HepG2 (cell line): ENCODE data around the gene PROSER1. TPM values are rescaled to one million over a fixed set of nuclear protein-coding genes. Genes with fewer than 3 reads are reported as not detected.
"Not testable (repeated sequence)": the region's sequence is repeated elsewhere in the genome, so short reads cannot be mapped to it uniquely, and the experiment has no call there.

Experiments
- ATAC-seq: fragments of 200-7000 bp; cut with Tn5 transposase; 3 replicates; pipeline ENCODE4 v1.9.1; 2020; ENCODE audit warnings: mild to moderate bottlenecking, moderate library complexity
- BruUV-seq: library from RNA; stranded (reverse); fragments of 400-500 nt; replicated peaks from 2 replicates; lab custom pipeline; 2021; lab: Mats Ljungman, UMichigan
- CTCF ChIA-PET: fragments of 300-600 bp; formaldehyde crosslinking; extraction: SDS; loops from one replicate; lab custom pipeline; 2021; ENCODE audit warnings: low total read pairs, inconsistent platforms, low intra/inter-chr PET ratio; lab: Yijun Ruan, JAX
- POLR2A ChIA-PET: fragments of 350-600 bp; sonication (Branson Sonifier 250); formaldehyde crosslinking; loops from one replicate; lab custom pipeline; 2020; ENCODE audit warnings: antibody characterized with exemption, inconsistent platforms; lab: Yijun Ruan, JAX
- DNase-seq: peaks from one replicate; pipeline ENCODE4 v3.0.0-alpha.2; 2015; ENCODE audit warnings: low spot score
- FAIRE-seq: peaks from 3 replicates; lab custom pipeline; 2011; peaks lifted over from hg19 to GRCh38; lab: Jason Lieb, UNC
- H2AFZ ChIP-seq: one replicate; pipeline ENCODE4 v1.6.1; 2011; ENCODE audit warnings: low read length, inconsistent platforms
- H3K27ac ChIP-seq: fragments of 300-600 bp; 3 replicates; pipeline ENCODE4 v1.8.0; 2011; ENCODE audit warnings: mixed run types, mild to moderate bottlenecking, mixed read lengths, low read length, inconsistent platforms; ENCODE audit not compliant: insufficient read depth; ENCODE audit errors: extremely low read length
- H3K27me3 ChIP-seq, 2 experiments: fragments of 200-600 bp in 1 of 2; 2 replicates in 1 of 2; 3 replicates in 1 of 2; pipeline versions ENCODE4 v1.6.0 to v1.8.0; 2011; ENCODE audit warnings: low read length in 2 of 2, mild to moderate bottlenecking in 2 of 2, moderate library complexity in 2 of 2, inconsistent platforms in 1 of 2; ENCODE audit not compliant: insufficient read depth in 2 of 2, control insufficient read depth in 1 of 2
- H3K36me3 ChIP-seq, 2 experiments: fragments of 200-600 bp in 1 of 2; replicated peaks in 1 of 2; 2 replicates in 1 of 2; 3 replicates in 1 of 2; pipeline versions ENCODE4 v1.5.1 to v1.8.0; 2011; ENCODE audit warnings: low read length in 2 of 2, inconsistent platforms in 1 of 2; ENCODE audit not compliant: insufficient read depth in 2 of 2, control insufficient read depth in 1 of 2
- H3K4me1 ChIP-seq: 2 replicates; pipeline ENCODE4 v1.5.1; 2012; ENCODE audit warnings: low read length, inconsistent platforms; ENCODE audit not compliant: insufficient read depth
- H3K4me2 ChIP-seq: 2 replicates; pipeline ENCODE4 v1.6.0; 2011; ENCODE audit warnings: low read depth, low read length, inconsistent platforms
- H3K4me3 ChIP-seq, 3 experiments: fragments of 200-600 bp in 1 of 3; sonication (generic), shearing (Covaris generic) in 1 of 3; replicated peaks in 1 of 3; 2 replicates each; pipeline ENCODE4 v1.5.1; 2011 to 2016; ENCODE audit warnings: low read length in 3 of 3, inconsistent platforms in 2 of 3, low read depth in 2 of 3, mild to moderate bottlenecking in 2 of 3, control low read depth in 1 of 3, mixed read lengths in 1 of 3; ENCODE audit not compliant: insufficient read depth in 1 of 3
- H3K79me2 ChIP-seq: one replicate; pipeline ENCODE4 v1.6.1; 2011; ENCODE audit warnings: low read length, inconsistent platforms; ENCODE audit not compliant: insufficient read depth
- H3K9ac ChIP-seq: 2 replicates; pipeline ENCODE4 v1.6.0; 2011; ENCODE audit warnings: mild to moderate bottlenecking, low read depth, low read length, inconsistent platforms; ENCODE audit not compliant: insufficient read depth
- H3K9me3 ChIP-seq: 2 replicates; pipeline ENCODE4 v1.5.1; 2012; ENCODE audit warnings: mild to moderate bottlenecking, low read length
- H4K20me1 ChIP-seq: 2 replicates; pipeline ENCODE4 v1.6.0; 2011; ENCODE audit warnings: inconsistent platforms, mild to moderate bottlenecking, low read length, moderate library complexity; ENCODE audit not compliant: insufficient read depth
- BCL3 ChIP-seq: sonication (generic); formaldehyde crosslinking; IDR thresholded peaks from 2 replicates; pipeline ENCODE4 v1.5.1; 2020; ENCODE audit warnings: mild to moderate bottlenecking, missing genetic modification reagents, moderate library complexity
- CREB3 ChIP-seq: sonication (generic); formaldehyde crosslinking; IDR thresholded peaks from 2 replicates; pipeline ENCODE4 v1.5.0; 2020; ENCODE audit warnings: missing genetic modification reagents
- DRAP1 ChIP-seq: IDR thresholded peaks from 2 replicates; pipeline ENCODE4 v1.6.1; 2016; ENCODE audit warnings: missing genetic modification reagents, missing compliant biosample characterization
- FOXK1 ChIP-seq: sonication (generic); formaldehyde crosslinking; IDR thresholded peaks from 2 replicates; pipeline ENCODE4 v1.4.0; 2020; ENCODE audit warnings: low read depth, missing genetic modification reagents, borderline replicate concordance
- KAT8 ChIP-seq: IDR thresholded peaks from 2 replicates; pipeline ENCODE4 v1.6.1; 2016; ENCODE audit warnings: missing genetic modification reagents, missing compliant biosample characterization
- NFE2L1 ChIP-seq: sonication (generic); formaldehyde crosslinking; IDR thresholded peaks from 2 replicates; pipeline ENCODE4 v1.4.0; 2020; ENCODE audit warnings: missing genetic modification reagents, mild to moderate bottlenecking, borderline replicate concordance
- PHF21A ChIP-seq: sonication (generic); formaldehyde crosslinking; IDR thresholded peaks from 2 replicates; pipeline ENCODE4 v1.5.0; 2020; ENCODE audit warnings: mild to moderate bottlenecking, missing genetic modification reagents
- POGK ChIP-seq: sonication (generic); formaldehyde crosslinking; conservative IDR thresholded peaks from 2 replicates; pipeline ENCODE4 v1.8.0; 2022; ENCODE audit warnings: mild to moderate bottlenecking, moderate library complexity, missing genetic modification reagents
- SMAD9 ChIP-seq: sonication (generic); formaldehyde crosslinking; IDR thresholded peaks from 2 replicates; pipeline ENCODE4 v1.5.1; 2020; ENCODE audit warnings: mild to moderate bottlenecking, missing genetic modification reagents
- STAT5B ChIP-seq: sonication (generic); formaldehyde crosslinking; IDR thresholded peaks from 2 replicates; pipeline ENCODE4 v1.4.0; 2020; ENCODE audit warnings: missing genetic modification reagents
- TERF1 ChIP-seq: sonication (generic); formaldehyde crosslinking; IDR thresholded peaks from 2 replicates; pipeline ENCODE4 v1.8.0; 2022; ENCODE audit warnings: mild to moderate bottlenecking, missing genetic modification reagents, moderate library complexity
- ZNF17 ChIP-seq: sonication (generic); formaldehyde crosslinking; IDR thresholded peaks from 2 replicates; pipeline ENCODE4 v1.5.0; 2020; ENCODE audit warnings: mild to moderate bottlenecking, missing genetic modification reagents
- ZNF564 ChIP-seq: sonication (generic); formaldehyde crosslinking; IDR thresholded peaks from 2 replicates; pipeline ENCODE4 v1.8.1; 2023; ENCODE audit warnings: mild to moderate bottlenecking, missing genetic modification reagents
- ZSCAN22 ChIP-seq: sonication (generic); formaldehyde crosslinking; IDR thresholded peaks from 2 replicates; pipeline ENCODE4 v1.4.0; 2020; ENCODE audit warnings: mild to moderate bottlenecking, missing genetic modification reagents
- WGBS: methylation state at CpG from one replicate; pipeline ENCODE4 v1.1.6; 2017; ENCODE audit warnings: low lambda C conversion rate; 5-methylcytosine and 5-hydroxymethylcytosine counted together
- in situ Hi-C: cut with HindIII; loops from 2 replicates; pipeline ENCODE4 v1.10.0; 2017; ENCODE audit warnings: low pct_unique_long_range_greater_than_20kb; ENCODE audit not compliant: extremely low pct_ligation_motif_present
- intact Hi-C: fragments of 100-400 bp; cut with micrococcal nuclease; formaldehyde crosslinking; loops from one replicate; pipeline ENCODE4 v1.10.0; 2022; ENCODE audit not compliant: unreplicated experiment
- polyA plus RNA-seq, 8 experiments: library from polyadenylated mRNA; depleted of rRNA in 3 of 8; stranded (reverse) in 7 of 8; unstranded in 1 of 8; fragments of >200 nt; fragmentation: Illumina TruSeq in 4 of 8; extraction: Trizol in 4 of 8; gene quantifications; 2 replicates each; pipeline versions ENCODE4 v1.2.1 to v1.2.3, GENCODE V29; 2011 to 2016; ENCODE audit warnings: low read depth in 4 of 8, missing spikeins in 1 of 8, mixed read lengths in 1 of 8; ENCODE audit not compliant: insufficient read depth in 1 of 8
- total RNA-seq, 5 experiments: library from RNA; depleted of rRNA; stranded (reverse); fragments of >200 nt; fragmentation: Illumina TruSeq; extraction: Trizol; gene quantifications; 2 replicates each; pipeline ENCODE4 v1.2.3, GENCODE V29; 2016; ENCODE audit warnings: low read depth in 1 of 5

PROSER1 gene
- total and polyA plus RNA-seq, 2 of the 13 experiments (the other 11 are each of a cell fraction or from before 2014, with no cell fraction given), result 11.4 to 17.2 TPM

GRCh38 chr13:39037880-39038568 is at the start of gene PROSER1, which contains the start of gene NHLRC3 (continued):
- no peak for TF ChIP-seq TERF1 (CRISPR knock-in tag)
- TF ChIP-seq PHF21A (CRISPR knock-in tag), result peak; percentile 80; the same call in 1 of the 2 replicates
- peak; percentile 47; the same call in 1 of the 2 replicates for TF ChIP-seq FOXK1 (CRISPR knock-in tag)
- no peak for TF ChIP-seq SMAD9
- no peak for TF ChIP-seq ZNF17 (CRISPR knock-in tag)
- TF ChIP-seq DRAP1 (CRISPR knock-in tag), result 0 out of 2 replicates have a peak, but pooled peaks have one; percentile 22
- no peak for TF ChIP-seq STAT5B (CRISPR knock-in tag)
- TF ChIP-seq ZSCAN22 (CRISPR knock-in tag), result no peak
- 0 out of 2 replicates have a peak, but pooled peaks have one; percentile 40 for TF ChIP-seq BCL3 (CRISPR knock-in tag)
- 0 out of 2 replicates have a peak, but pooled peaks have one; percentile 11 for TF ChIP-seq NFE2L1 (CRISPR knock-in tag)
- peak; percentile 36; the same call in 1 of the 2 replicates for TF ChIP-seq ZNF564
- TF ChIP-seq CREB3 (CRISPR knock-in tag), result peak; percentile 48; the same call in 1 of the 2 replicates
- TF ChIP-seq KAT8 (CRISPR knock-in tag), result peak; percentile 89
- TF ChIP-seq POGK, result peak; percentile 77; the same call in 1 of the 2 replicates

GRCh38 chr13:39086251-39086945 is 48.5 kb upstream of the PROSER1 start:
- not testable (repeated sequence) for DNase-seq

More at GRCh38 chr13:39086251-39086945, 48.5 kb upstream of the PROSER1 start:
- H3K4me1 ChIP-seq, POLR2A ChIA-PET, H3K36me3 ChIP-seq, H3K4me2 ChIP-seq, H2AFZ ChIP-seq, H3K27me3 ChIP-seq, ATAC-seq, FAIRE-seq, H3K79me2 ChIP-seq, H4K20me1 ChIP-seq, H3K27ac ChIP-seq, intact Hi-C loops, H3K9ac ChIP-seq, CTCF ChIA-PET, H3K9me3 ChIP-seq, BruUV-seq, H3K4me3 ChIP-seq, in situ Hi-C loops: not testable (repeated sequence)
- WGBS, result 0% methylated on average over 1 of the region's 1 CpG
